Measurements from ENCODE around the gene HSD17B1. TPM values are rescaled to one million over a fixed set of nuclear protein-coding genes. Genes with fewer than 3 reads are reported as not detected.

The HSD17B1 gene
- total RNA-seq, 1 donor from 2014 or later = 1.4 TPM

DNA sequence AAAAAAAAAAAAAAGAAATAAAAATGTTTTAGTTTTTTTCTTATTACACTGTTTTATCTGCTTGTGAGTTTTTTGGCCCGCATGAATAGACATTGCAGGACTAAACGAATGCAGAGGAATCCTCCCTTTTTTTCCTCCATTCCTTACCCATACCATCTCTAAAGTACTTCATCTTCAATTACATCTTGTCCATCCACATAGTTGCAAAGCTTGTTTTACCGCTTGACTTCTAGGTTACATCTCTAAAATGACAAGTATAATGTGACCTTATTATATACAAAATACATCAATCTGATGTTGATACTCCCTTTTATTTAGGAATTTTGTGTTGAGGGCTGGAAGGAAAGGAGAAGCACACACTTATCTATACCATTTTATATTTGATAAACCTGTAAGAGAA lies 43.7 kb downstream of the HSD17B1 start:
- H3K36me3 Mint-ChIP-seq (ENCODE audit: unreplicated experiment) = peaks cover 3% of the 10 kb centered on the region
- peaks cover 3% of the 10 kb centered on the region for H3K4me1 Mint-ChIP-seq (ENCODE audit: unreplicated experiment)
- H3K27ac Mint-ChIP-seq (ENCODE audit: unreplicated experiment) = no peak overlapping the region
- H3K4me3 Mint-ChIP-seq (ENCODE audit: unreplicated experiment) = no peak overlapping the region
- TF ChIP-seq CTCF (IDR thresholded peaks at IDR 0.05) = no peak
- no peaks in the 10 kb centered on the region for H3K27me3 Mint-ChIP-seq (ENCODE audit: unreplicated experiment)
- H3K9me3 Mint-ChIP-seq (ENCODE audit: unreplicated experiment) = no peaks in the 10 kb centered on the region
- no peak for DNase-seq (ENCODE audit: extremely low spot score, unreplicated experiment)

DNA sequence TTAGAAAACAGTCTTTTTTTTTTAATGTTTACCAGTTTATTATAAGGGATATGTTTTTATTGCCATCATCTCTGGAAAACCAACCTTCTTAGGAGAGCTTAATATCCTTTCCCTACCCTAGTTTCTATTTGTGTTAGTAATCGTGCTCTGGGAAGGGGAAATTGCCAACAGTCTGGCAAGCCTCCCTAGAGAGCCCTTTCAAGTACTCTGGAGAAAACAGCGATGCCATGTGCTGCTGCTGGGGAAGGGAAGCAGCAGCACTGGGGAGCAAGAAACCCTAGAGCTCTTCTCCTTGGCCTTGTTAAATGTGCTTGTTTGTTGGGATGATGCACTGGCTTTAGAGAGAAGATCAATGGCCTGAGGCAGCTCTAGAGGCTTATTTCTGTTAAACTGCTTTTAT lies 46.2 kb downstream of the HSD17B1 start:
- Mint-ChIP-seq H3K4me1 (ENCODE audit: unreplicated experiment) (peaks cover 9% of the 10 kb centered on the region), H3K27me3 (ENCODE audit: unreplicated experiment) (no peaks in the 10 kb centered on the region), H3K27ac (ENCODE audit: unreplicated experiment) (no peak overlapping the region), H3K9me3 (ENCODE audit: unreplicated experiment) (no peaks in the 10 kb centered on the region), H3K4me3 (ENCODE audit: unreplicated experiment) (no peak overlapping the region), H3K36me3 (ENCODE audit: unreplicated experiment) (peaks cover 3% of the 10 kb centered on the region)
- no peak for TF ChIP-seq CTCF (IDR thresholded peaks at IDR 0.05)
- no peak for DNase-seq (ENCODE audit: extremely low spot score, unreplicated experiment)

GRCh38 chr17:42603318-42603717 lies 50.6 kb downstream of the HSD17B1 start:
- H3K4me3 Mint-ChIP-seq (ENCODE audit: unreplicated experiment) = no peak overlapping the region
- H3K9me3 Mint-ChIP-seq (ENCODE audit: unreplicated experiment) = no peaks in the 10 kb centered on the region
- no peaks in the 10 kb centered on the region for H3K27me3 Mint-ChIP-seq (ENCODE audit: unreplicated experiment)
- no peak for TF ChIP-seq CTCF (IDR thresholded peaks at IDR 0.05)
- peaks cover 3% of the 10 kb centered on the region for H3K36me3 Mint-ChIP-seq (ENCODE audit: unreplicated experiment)
- no peak for DNase-seq (ENCODE audit: extremely low spot score, unreplicated experiment)
- H3K27ac Mint-ChIP-seq (ENCODE audit: unreplicated experiment) = no peak overlapping the region
- H3K4me1 Mint-ChIP-seq (ENCODE audit: unreplicated experiment) = peaks cover 36% of the 10 kb centered on the region

Small RNAs within 50 kb of the gene (microRNA-seq; reads per million reads assigned to microRNA genes)
- 6.0 reads per million, percentile 5 among the genes with 10 or more reads in this experiment for gene MIR5010 (ENCODE audit: unreplicated experiment)

Other genes with a start within 250 kb of the HSD17B1 start
- 280 and 281 TPM in 2 replicates for gene STAT3, start 164.5 kb upstream of the HSD17B1 start, total RNA-seq
- 487 and 510 TPM in 2 replicates for gene CAVIN1, start 129.7 kb upstream of the HSD17B1 start, total RNA-seq
- gene ATP6V0A1, start 94.0 kb upstream of the HSD17B1 start, total RNA-seq = 63.2 and 67.1 TPM in 2 replicates
- gene NAGLU, start 16.7 kb upstream of the HSD17B1 start, total RNA-seq = 86.5 and 96.6 TPM in 2 replicates
- gene COASY, start 9.2 kb downstream of the HSD17B1 start, total RNA-seq = 51.7 and 62.7 TPM in 2 replicates
- gene MLX, start 14.2 kb downstream of the HSD17B1 start, total RNA-seq = 34.6 and 35.8 TPM in 2 replicates
- gene PSMC3IP, start 24.8 kb downstream of the HSD17B1 start, total RNA-seq = 5.5 and 5.6 TPM in 2 replicates
- gene RETREG3, start 56.5 kb downstream of the HSD17B1 start, total RNA-seq = 80.1 and 85.0 TPM in 2 replicates
- gene TUBG1, start 56.8 kb downstream of the HSD17B1 start, total RNA-seq = 47.2 and 55.5 TPM in 2 replicates
- gene TUBG2, start 106.4 kb downstream of the HSD17B1 start, total RNA-seq = 32.8 and 33.3 TPM in 2 replicates
- 26.7 and 28.9 TPM in 2 replicates for gene PLEKHH3, start 124.1 kb downstream of the HSD17B1 start, total RNA-seq
- 1.2 and 1.6 TPM in 2 replicates for gene CCR10, start 128.9 kb downstream of the HSD17B1 start, total RNA-seq
- 35.8 and 40.4 TPM in 2 replicates for gene CNTNAP1, start 129.6 kb downstream of the HSD17B1 start, total RNA-seq
- 44.8 and 47.6 TPM in 2 replicates for gene EZH1, start 192.1 kb downstream of the HSD17B1 start, total RNA-seq
- gene RAMP2, start 208.3 kb downstream of the HSD17B1 start, total RNA-seq = 1.6 and 2.4 TPM in 2 replicates
- gene VPS25, start 220.5 kb downstream of the HSD17B1 start, total RNA-seq = 63.9 and 66.1 TPM in 2 replicates
- gene WNK4, start 227.7 kb downstream of the HSD17B1 start, total RNA-seq = 0.16 TPM in 2 replicates
- 51.2 and 51.5 TPM in 2 replicates for gene COA3, start 245.8 kb downstream of the HSD17B1 start, total RNA-seq
- gene CNTD1, start 245.9 kb downstream of the HSD17B1 start, total RNA-seq = 0.31 and 0.51 TPM in 2 replicates